ENCODE results near the gene SLC24A5.

GRCh38 chr15:48149858-48150257 is 29.1 kb downstream of the SLC24A5 start:
- TF ChIP-seq CTCF (IDR thresholded peaks at IDR 0.05): no peak
- TF ChIP-seq POLR2A (IDR thresholded peaks at IDR 0.05): no peak
- no peak for TF ChIP-seq POLR2AphosphoS5 (IDR thresholded peaks at IDR 0.05)

Data from sigmoid colon (tissue), 4 donors.